Measurements from ENCODE around the gene CREBL2. TPM values are rescaled to one million over a fixed set of nuclear protein-coding genes. Genes with fewer than 3 reads are reported as not detected.

CREBL2 gene
- total RNA-seq, 1 donor from 2014 or later = 26.9 TPM

DNA sequence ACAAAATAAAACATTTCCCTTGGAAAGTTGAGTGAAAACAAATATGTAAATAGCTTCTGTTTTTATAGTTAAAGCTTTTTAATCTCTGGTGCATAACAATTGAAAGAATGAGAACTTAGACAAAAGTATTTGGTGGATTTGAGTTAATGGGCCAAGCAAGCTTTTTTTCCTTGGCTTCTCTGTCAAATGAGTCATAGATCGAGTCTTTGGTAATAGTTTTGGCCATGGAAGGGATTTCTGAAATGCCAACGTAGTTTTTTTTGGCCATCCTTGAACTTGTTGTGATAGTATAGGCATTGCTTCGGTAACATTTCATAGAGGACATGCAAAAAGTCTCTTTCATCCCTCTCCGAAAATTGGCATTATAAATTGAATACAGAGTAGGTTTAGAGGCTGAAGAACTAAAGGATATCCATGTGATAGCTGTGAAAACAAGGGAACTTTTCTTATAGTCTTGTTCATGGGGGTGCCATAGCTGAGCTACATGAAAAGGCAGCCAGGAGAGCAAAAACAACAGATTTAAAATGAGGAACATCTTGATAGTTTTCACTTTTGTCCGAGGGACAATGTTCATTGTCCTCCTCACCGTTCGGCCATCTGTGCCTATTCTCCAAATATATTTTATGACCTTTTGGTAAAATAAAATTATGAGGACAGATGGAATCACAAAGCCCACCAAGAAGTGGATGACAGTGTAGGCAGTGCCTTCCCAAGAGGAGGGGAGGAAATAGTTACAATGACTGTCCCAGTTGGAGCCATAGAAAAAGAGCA, 49.6 kb downstream of the CREBL2 start:
- Mint-ChIP-seq H3K4me1 (ENCODE audit: unreplicated experiment) (peaks cover 10% of the 10 kb centered on the region), H3K9me3 (ENCODE audit: unreplicated experiment) (no peaks in the 10 kb centered on the region), H3K36me3 (ENCODE audit: low read depth, unreplicated experiment) (no peaks in the 10 kb centered on the region), H3K27me3 (ENCODE audit: unreplicated experiment) (peaks cover 1% of the 10 kb centered on the region), H3K4me3 (ENCODE audit: unreplicated experiment) (no peak overlapping the region), H3K27ac (ENCODE audit: unreplicated experiment) (no peak overlapping the region)
- TF ChIP-seq, protein P1, sequence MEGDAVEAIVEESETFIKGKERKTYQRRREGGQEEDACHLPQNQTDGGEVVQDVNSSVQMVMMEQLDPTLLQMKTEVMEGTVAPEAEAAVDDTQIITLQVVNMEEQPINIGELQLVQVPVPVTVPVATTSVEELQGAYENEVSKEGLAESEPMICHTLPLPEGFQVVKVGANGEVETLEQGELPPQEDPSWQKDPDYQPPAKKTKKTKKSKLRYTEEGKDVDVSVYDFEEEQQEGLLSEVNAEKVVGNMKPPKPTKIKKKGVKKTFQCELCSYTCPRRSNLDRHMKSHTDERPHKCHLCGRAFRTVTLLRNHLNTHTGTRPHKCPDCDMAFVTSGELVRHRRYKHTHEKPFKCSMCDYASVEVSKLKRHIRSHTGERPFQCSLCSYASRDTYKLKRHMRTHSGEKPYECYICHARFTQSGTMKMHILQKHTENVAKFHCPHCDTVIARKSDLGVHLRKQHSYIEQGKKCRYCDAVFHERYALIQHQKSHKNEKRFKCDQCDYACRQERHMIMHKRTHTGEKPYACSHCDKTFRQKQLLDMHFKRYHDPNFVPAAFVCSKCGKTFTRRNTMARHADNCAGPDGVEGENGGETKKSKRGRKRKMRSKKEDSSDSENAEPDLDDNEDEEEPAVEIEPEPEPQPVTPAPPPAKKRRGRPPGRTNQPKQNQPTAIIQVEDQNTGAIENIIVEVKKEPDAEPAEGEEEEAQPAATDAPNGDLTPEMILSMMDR (IDR thresholded peaks at IDR 0.05; ENCODE audit: unreplicated experiment) = no peak
- no peak for DNase-seq (ENCODE audit: low spot score)

DNA sequence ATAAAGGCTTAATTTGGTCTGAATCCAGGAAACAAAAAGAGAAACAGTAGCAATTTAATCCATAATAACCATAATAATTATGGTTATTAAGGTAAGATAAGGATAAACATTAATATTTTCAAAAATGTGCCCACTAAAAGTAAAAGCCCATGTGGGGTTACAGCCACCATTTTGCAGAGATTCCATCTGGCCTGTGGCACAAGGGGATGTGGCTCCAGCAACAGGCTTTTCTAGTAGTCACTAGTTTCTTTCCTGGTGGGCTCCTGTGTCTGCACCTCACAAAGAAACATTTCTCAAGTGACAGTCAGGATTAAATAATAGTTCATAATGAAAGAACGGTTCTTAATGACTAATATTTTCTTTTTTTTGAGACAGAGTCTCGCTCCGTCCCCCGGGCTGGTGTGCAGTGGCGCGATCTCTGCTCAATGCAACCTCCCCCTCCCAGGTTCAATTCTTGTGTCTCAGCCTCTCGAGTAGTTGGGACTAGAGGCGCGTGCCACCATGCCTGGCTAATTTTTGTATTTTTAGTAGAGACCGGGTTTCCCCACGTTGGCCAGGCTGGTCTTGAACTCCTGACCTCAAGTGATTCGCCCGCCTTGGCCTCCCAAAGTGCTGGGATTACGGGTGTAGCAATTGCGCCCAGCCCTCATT, 52.1 kb downstream of the CREBL2 start:
- Mint-ChIP-seq H3K27ac (ENCODE audit: unreplicated experiment) (no peak overlapping the region), H3K4me1 (ENCODE audit: unreplicated experiment) (peaks cover 9% of the 10 kb centered on the region), H3K4me3 (ENCODE audit: unreplicated experiment) (no peak overlapping the region), H3K27me3 (ENCODE audit: unreplicated experiment) (no peaks in the 10 kb centered on the region), H3K9me3 (ENCODE audit: unreplicated experiment) (no peaks in the 10 kb centered on the region), H3K36me3 (ENCODE audit: low read depth, unreplicated experiment) (no peaks in the 10 kb centered on the region)
- TF ChIP-seq, protein P1 (IDR thresholded peaks at IDR 0.05; ENCODE audit: unreplicated experiment) = no peak
- DNase-seq (ENCODE audit: low spot score) = no peak

DNA sequence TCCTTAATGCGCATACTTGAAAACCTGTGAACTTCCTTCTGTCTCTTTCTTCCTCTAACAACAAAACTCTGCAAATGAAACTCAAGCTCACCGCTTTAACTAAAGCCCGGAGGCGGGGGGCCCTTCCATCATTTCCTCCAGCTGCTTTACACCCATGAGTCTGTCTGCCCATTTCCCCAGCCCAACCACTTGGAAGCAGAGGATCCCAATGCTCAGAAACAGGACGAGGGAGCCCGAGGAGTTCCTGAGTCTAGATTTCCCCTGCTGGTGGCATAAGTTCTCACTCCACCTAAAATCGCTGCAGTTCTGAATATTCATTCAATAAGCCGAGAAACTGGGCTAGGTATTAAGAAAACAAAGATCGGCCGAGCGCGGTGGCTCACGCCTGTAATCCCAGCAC, 53.5 kb downstream of the CREBL2 start:
- DNase-seq (ENCODE audit: low spot score) = peak; percentile 61
- H3K4me1 Mint-ChIP-seq (ENCODE audit: unreplicated experiment) = peaks cover 9% of the 10 kb centered on the region
- TF ChIP-seq, protein P1 (IDR thresholded peaks at IDR 0.05; ENCODE audit: unreplicated experiment) = no peak
- no peaks in the 10 kb centered on the region for H3K27me3 Mint-ChIP-seq (ENCODE audit: unreplicated experiment)
- H3K9me3 Mint-ChIP-seq (ENCODE audit: unreplicated experiment) = no peaks in the 10 kb centered on the region
- peak overlapping the region; percentile 27 for H3K4me3 Mint-ChIP-seq (ENCODE audit: unreplicated experiment)
- peak overlapping the region; percentile 96 for H3K27ac Mint-ChIP-seq (ENCODE audit: unreplicated experiment)
- no peaks in the 10 kb centered on the region for H3K36me3 Mint-ChIP-seq (ENCODE audit: low read depth, unreplicated experiment)

DNA sequence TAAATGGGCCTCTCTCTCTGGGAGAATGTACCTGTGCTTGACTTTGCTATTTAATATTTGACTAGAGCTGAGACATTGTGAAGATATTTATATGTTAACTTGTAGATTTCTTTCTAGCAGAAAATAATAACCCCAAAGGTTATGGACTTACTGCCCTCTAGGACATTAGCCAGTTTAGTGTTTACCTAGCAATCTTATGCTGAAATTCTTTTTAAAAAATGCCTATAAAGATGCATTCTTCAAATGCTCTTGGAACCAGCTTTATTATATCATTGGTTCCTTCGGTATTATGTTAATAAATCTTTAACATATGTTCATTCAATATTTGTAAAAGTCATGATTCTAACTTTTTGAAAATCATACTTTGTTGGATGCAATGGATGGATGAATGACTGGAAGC, 56.3 kb downstream of the CREBL2 start:
- Mint-ChIP-seq H3K4me3 (ENCODE audit: unreplicated experiment) (no peak overlapping the region), H3K9me3 (ENCODE audit: unreplicated experiment) (no peaks in the 10 kb centered on the region), H3K4me1 (ENCODE audit: unreplicated experiment) (peaks cover 9% of the 10 kb centered on the region), H3K27me3 (ENCODE audit: unreplicated experiment) (no peaks in the 10 kb centered on the region), H3K27ac (ENCODE audit: unreplicated experiment) (no peak overlapping the region), H3K36me3 (ENCODE audit: low read depth, unreplicated experiment) (no peaks in the 10 kb centered on the region)
- TF ChIP-seq, protein P1 (IDR thresholded peaks at IDR 0.05; ENCODE audit: unreplicated experiment) = no peak
- DNase-seq (ENCODE audit: low spot score) = no peak

DNA sequence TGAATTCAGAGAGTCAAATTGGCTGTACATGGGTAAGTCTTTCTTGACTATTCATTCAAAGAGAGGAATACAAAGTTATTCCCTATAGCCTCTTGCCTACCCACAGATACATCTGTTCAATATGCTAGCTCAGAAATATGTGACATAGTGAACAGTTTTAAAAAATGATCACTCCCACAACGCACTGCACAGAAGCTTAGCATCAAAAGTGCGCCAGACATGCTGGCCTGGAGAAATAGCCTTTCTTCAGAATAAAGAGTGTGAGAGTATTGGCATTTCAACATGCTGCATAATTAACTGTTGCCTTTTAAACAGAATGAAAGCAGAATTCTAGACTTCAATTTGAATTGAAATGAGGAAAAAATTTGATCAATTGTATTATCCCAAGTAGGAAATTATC, 57.3 kb downstream of the CREBL2 start:
- Mint-ChIP-seq H3K4me3 (ENCODE audit: unreplicated experiment) (no peak overlapping the region), H3K27me3 (ENCODE audit: unreplicated experiment) (no peaks in the 10 kb centered on the region), H3K9me3 (ENCODE audit: unreplicated experiment) (no peaks in the 10 kb centered on the region), H3K27ac (ENCODE audit: unreplicated experiment) (no peak overlapping the region), H3K4me1 (ENCODE audit: unreplicated experiment) (peaks cover 9% of the 10 kb centered on the region), H3K36me3 (ENCODE audit: low read depth, unreplicated experiment) (no peaks in the 10 kb centered on the region)
- TF ChIP-seq, protein P1 (IDR thresholded peaks at IDR 0.05; ENCODE audit: unreplicated experiment) = no peak
- DNase-seq (ENCODE audit: low spot score) = no peak
